A549 (cell line): ENCODE results near the gene LCN2. TPM values are rescaled to one million over a fixed set of nuclear protein-coding genes. Genes with fewer than 3 reads are reported as not detected.

Experiments used
- ATAC-seq, 2 experiments: fragments of 200-7000 bp in 1 of 2; fragments of >200 bp in 1 of 2; cut with Nextera tagmentation in 1 of 2; cut with Tn5 transposase in 1 of 2; 3 replicates each; pipeline versions ENCODE4 v1.8.0 to v1.9.1; 2018 to 2020; ENCODE audit warnings: mild to moderate bottlenecking in 1 of 2, moderate library complexity in 1 of 2
- CTCF ChIA-PET: fragments of 300-600 bp; sonication (Branson Sonifier 250); formaldehyde crosslinking; extraction: SDS; loops from one replicate; lab custom pipeline; 2021; ENCODE audit warnings: antibody characterized with exemption, inconsistent platforms; lab: Yijun Ruan, JAX
- POLR2A ChIA-PET: fragments of 350-600 bp; formaldehyde crosslinking; extraction: SDS; loops from one replicate; lab custom pipeline; 2021; ENCODE audit warnings: antibody characterized with exemption, inconsistent platforms; lab: Yijun Ruan, JAX
- DNase-seq, 2 experiments: peaks; one replicate each; pipeline versions ENCODE4 v3.0.0 to v3.0.0-alpha.2; 2011 to 2016; ENCODE audit warnings: low read depth in 1 of 2, low spot score in 1 of 2
- FAIRE-seq: peaks from 2 replicates; lab custom pipeline; 2011; peaks lifted over from hg19 to GRCh38; lab: Jason Lieb, UNC
- H3K27ac ChIP-seq, 2 experiments: fragments of >200 bp; sonication (Bioruptor Twin); formaldehyde crosslinking; 3 replicates each; pipeline ENCODE4 v1.5.1; 2016 to 2017
- H3K4me1 ChIP-seq: fragments of >200 bp; sonication (Bioruptor Twin); formaldehyde crosslinking; 3 replicates; pipeline ENCODE4 v1.6.1; 2016
- H3K4me2 ChIP-seq: fragments of >200 bp; sonication (Bioruptor Twin); formaldehyde crosslinking; 3 replicates; pipeline ENCODE4 v1.6.1; 2016
- H3K4me3 ChIP-seq: fragments of >200 bp; sonication (Bioruptor Twin); formaldehyde crosslinking; 3 replicates; pipeline ENCODE4 v1.5.1; 2016
- H3K9me3 ChIP-seq: fragments of >200 bp; sonication (Bioruptor Twin); formaldehyde crosslinking; 3 replicates; pipeline ENCODE4 v1.6.1; 2016
- BHLHE40 ChIP-seq: IDR thresholded peaks from 2 replicates; pipeline ENCODE4 v1.6.1; 2012; ENCODE audit warnings: low read depth, low read length, inconsistent platforms
- EHF ChIP-seq: fragments of 250-450 bp; sonication (Bioruptor Pico); IDR thresholded peaks from 2 replicates; pipeline ENCODE4 v1.5.0; 2020; ENCODE audit warnings: mild to moderate bottlenecking
- ELK1 ChIP-seq: fragments of 150-350 bp; IDR thresholded peaks from 2 replicates; pipeline ENCODE4 v1.6.1; 2014; ENCODE audit warnings: low read depth, mild to moderate bottlenecking, low read length
- FOSL2 ChIP-seq, 2 experiments: fragments of 450-650 bp in 1 of 2; fragments of >200 bp in 1 of 2; sonication (Bioruptor Twin) in 1 of 2; formaldehyde crosslinking; IDR thresholded peaks; 2 replicates each; pipeline versions ENCODE4 v1.5.0 to v1.6.1; 2016 to 2020; ENCODE audit warnings: mild to moderate bottlenecking in 1 of 2, moderate library complexity in 1 of 2
- GATA3 ChIP-seq: IDR thresholded peaks from 2 replicates; pipeline ENCODE4 v1.6.1; 2012; ENCODE audit warnings: borderline replicate concordance
- HOXA7 ChIP-seq: fragments of 250-450 bp; sonication (Bioruptor Pico); IDR thresholded peaks from 2 replicates; pipeline ENCODE4 v1.5.0; 2020; ENCODE audit warnings: mild to moderate bottlenecking, moderate library complexity
- HOXB5 ChIP-seq: fragments of 250-450 bp; sonication (Bioruptor Pico); IDR thresholded peaks from 2 replicates; pipeline ENCODE4 v1.5.0; 2020; ENCODE audit warnings: mild to moderate bottlenecking, moderate library complexity
- JUN ChIP-seq, 2 experiments: fragments of >200 bp; sonication (Bioruptor Twin); formaldehyde crosslinking; IDR thresholded peaks; 2 replicates in 1 of 2; 3 replicates in 1 of 2; pipeline ENCODE4 v1.6.1; 2016 to 2017
- KDM5A ChIP-seq: fragments of 200-600 bp; sonication (generic); IDR thresholded peaks from 2 replicates; pipeline ENCODE4 v1.6.1; 2016; ENCODE audit warnings: antibody characterized with exemption, mild to moderate bottlenecking
- PBX3 ChIP-seq: IDR thresholded peaks from 2 replicates; pipeline ENCODE4 v1.6.1; 2012
- ZC3H11A ChIP-seq: fragments of 450-650 bp; IDR thresholded peaks from 2 replicates; pipeline ENCODE4 v1.6.1; 2014; ENCODE audit warnings: antibody characterized with exemption, mild to moderate bottlenecking
- ZFP36 ChIP-seq: fragments of 450-650 bp; IDR thresholded peaks from 2 replicates; pipeline ENCODE4 v1.6.1; 2014; ENCODE audit warnings: borderline replicate concordance; ENCODE audit not compliant: partially characterized antibody
- WGBS: methylation state at CpG from one replicate; pipeline ENCODE4 v1.1.6; 2017; ENCODE audit errors: missing lambda C conversion rate; 5-methylcytosine and 5-hydroxymethylcytosine counted together
- polyA plus RNA-seq, 4 experiments: library from polyadenylated mRNA; depleted of rRNA in 3 of 4; stranded (reverse); fragments of >200 nt; fragmentation: RNase III in 1 of 4; extraction: RNeasy Plus Mini Kit Qiagen cat#74134 plus additional on column Dnase treatment in 1 of 4; gene quantifications; 2 replicates in 3 of 4; 3 replicates in 1 of 4; pipeline ENCODE4 v1.2.3, GENCODE V29; 2011 to 2017
- TF ChIP-seq, protein P1 (sequence below): fragments of >200 bp; sonication (Bioruptor Twin); formaldehyde crosslinking; IDR thresholded peaks from 2 replicates; pipeline ENCODE4 v1.6.1; 2016
- TF ChIP-seq, protein P2 (sequence below): IDR thresholded peaks from 2 replicates; pipeline ENCODE4 v1.6.1; 2012; ENCODE audit warnings: low read depth, borderline replicate concordance

Gene LCN2
- polyA plus RNA-seq, 2 of the 4 experiments (the other 2 are of a cell fraction), result 2.3 to 11.9 TPM

DNA sequence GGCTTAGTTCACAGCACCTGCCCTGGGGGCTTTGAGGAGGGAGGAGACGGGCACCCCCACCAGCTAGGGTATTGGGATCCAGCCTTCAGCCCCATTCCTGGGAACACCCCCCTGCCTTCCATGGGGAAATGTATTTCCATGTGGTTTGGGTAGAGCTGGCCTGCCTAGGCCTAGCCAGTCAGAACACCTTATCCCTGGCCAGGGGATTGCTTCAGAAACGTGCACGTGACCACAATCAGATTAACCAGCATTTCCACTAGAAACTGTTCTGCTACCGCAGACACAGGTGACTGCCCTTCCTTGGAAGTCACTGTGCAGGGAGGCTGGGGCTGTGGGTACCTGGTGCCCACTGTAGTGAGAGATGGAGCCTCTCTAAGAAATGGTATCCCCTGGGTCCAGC lies 24.8 kb downstream of the LCN2 start:
- ATAC-seq, result no peak
- no peak for FAIRE-seq
- H3K9me3 ChIP-seq, result peaks cover 3% of the 10 kb centered on the region; the same call in 2 of the 3 replicates
- no peaks in the 10 kb centered on the region for H3K4me1 ChIP-seq
- no peak for DNase-seq
- H3K27ac ChIP-seq, result no peak overlapping the region
- CTCF ChIA-PET, result interaction anchor here (0.5 to 9.6 kb wide), 6 partner anchors 10 to 57 kb away, joined by 3 to 41 read pairs (median 6); partner anchors contain the start of gene CIZ1
- H3K4me3 ChIP-seq, result no peak overlapping the region
- TF ChIP-seq BHLHE40, result no peak
- no peak for TF ChIP-seq ELK1
- TF ChIP-seq HOXB5 (CRISPR knock-in tag), result no peak
- TF ChIP-seq, protein P1, sequence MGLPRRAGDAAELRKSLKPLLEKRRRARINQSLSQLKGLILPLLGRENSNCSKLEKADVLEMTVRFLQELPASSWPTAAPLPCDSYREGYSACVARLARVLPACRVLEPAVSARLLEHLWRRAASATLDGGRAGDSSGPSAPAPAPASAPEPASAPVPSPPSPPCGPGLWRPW, result no peak
- TF ChIP-seq, all 56 proteins: peak for 0
- H3K4me2 ChIP-seq, result no peak overlapping the region
- POLR2A ChIA-PET, result interaction anchor here (1.2 kb wide), 1 partner anchor 14 kb away, joined by 3 read pairs; the partner anchor contains the start of gene BBLN
- 92% methylated on average over 4 of the region's 4 CpGs for WGBS

GRCh38 chr9:128175102-128175563 lies 25.9 kb downstream of the LCN2 start:
- Histone ChIP-seq H3K4me1 (no peaks in the 10 kb centered on the region), H3K4me2 (no peak overlapping the region), H3K27ac (no peak overlapping the region), H3K4me3 (no peak overlapping the region), H3K9me3 (peaks cover 8% of the 10 kb centered on the region; the same call in 2 of the 3 replicates)
- ChIA-PET POLR2A (no interaction called here), CTCF (interaction anchor here (1.1 to 9.6 kb wide), 8 partner anchors 9 to 58 kb away, joined by 3 to 41 read pairs (median 6); partner anchors contain the start of gene CIZ1)
- WGBS, result 67% methylated on average over 8 of the region's 8 CpGs
- DNase-seq, result no peak
- TF ChIP-seq HOXA7 (CRISPR knock-in tag) (no peak), ZFP36 (no peak), FOSL2 (IDR thresholded peaks at IDR 0.05) (no peak), FOSL2 (CRISPR knock-in tag; IDR thresholded peaks at IDR 0.05) (peak; percentile 64), KDM5A (no peak), ZC3H11A (no peak)
- TF ChIP-seq, protein P2, sequence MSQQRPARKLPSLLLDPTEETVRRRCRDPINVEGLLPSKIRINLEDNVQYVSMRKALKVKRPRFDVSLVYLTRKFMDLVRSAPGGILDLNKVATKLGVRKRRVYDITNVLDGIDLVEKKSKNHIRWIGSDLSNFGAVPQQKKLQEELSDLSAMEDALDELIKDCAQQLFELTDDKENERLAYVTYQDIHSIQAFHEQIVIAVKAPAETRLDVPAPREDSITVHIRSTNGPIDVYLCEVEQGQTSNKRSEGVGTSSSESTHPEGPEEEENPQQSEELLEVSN, result no peak
- ATAC-seq, result no peak
- FAIRE-seq, result no peak

DNA sequence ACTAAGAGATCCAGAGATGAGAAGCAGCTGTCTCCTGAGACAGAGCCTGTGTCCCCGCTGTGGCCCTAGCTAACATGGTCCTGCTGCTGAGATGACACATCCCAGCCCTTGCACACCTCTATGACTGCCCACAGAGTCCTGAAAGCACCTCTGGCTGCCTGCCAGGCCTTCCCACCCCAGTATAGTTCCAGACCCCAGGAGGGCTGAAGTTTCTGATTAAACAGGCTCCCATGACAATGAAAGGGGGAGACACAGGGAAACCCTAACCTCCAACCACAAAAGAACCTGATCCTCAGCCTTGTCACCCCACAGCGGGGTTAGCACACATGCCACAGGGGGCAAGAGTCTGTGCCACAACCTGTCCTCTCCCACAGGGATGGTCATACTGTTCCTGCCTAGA lies 26.5 kb downstream of the LCN2 start:
- Histone ChIP-seq H3K4me2 (no peak overlapping the region), H3K4me3 (no peak overlapping the region), H3K9me3 (peaks cover 8% of the 10 kb centered on the region; the same call in 2 of the 3 replicates), H3K27ac (no peak overlapping the region), H3K4me1 (no peaks in the 10 kb centered on the region)
- 95% methylated on average over 2 of the region's 2 CpGs for WGBS
- CTCF ChIA-PET, result interaction anchor here (1.1 to 9.6 kb wide), 6 partner anchors 8 to 58 kb away, joined by 3 to 41 read pairs (median 8); partner anchors contain the start of gene CIZ1
- POLR2A ChIA-PET, result no interaction called here
- no peak for DNase-seq
- ATAC-seq, result no peak
- FAIRE-seq, result no peak
- TF ChIP-seq GATA3, result no peak
- TF ChIP-seq, protein P1, result no peak
- no peak for TF ChIP-seq EHF (CRISPR knock-in tag)
- no peak for TF ChIP-seq ZC3H11A
- TF ChIP-seq JUN (IDR thresholded peaks at IDR 0.05), result no peak
- TF ChIP-seq PBX3, result no peak
